Caco-2 (cell line): ENCODE measurements around the gene RAB11FIP2. TPM values are rescaled to one million over a fixed set of nuclear protein-coding genes. Genes with fewer than 3 reads are reported as not detected.

Experiments
- BruUV-seq: library from RNA; stranded (reverse); fragments of 400-500 nt; replicated peaks from 2 replicates; lab custom pipeline; 2021; lab: Mats Ljungman, UMichigan
- CTCF ChIA-PET: fragments of 300-600 bp; sonication (Branson Sonifier 250); formaldehyde crosslinking; loops from one replicate; lab custom pipeline; 2022; ENCODE audit warnings: antibody characterized with exemption; lab: Charles Lee
- POLR2A ChIA-PET: fragments of 300-600 bp; sonication (Branson Sonifier 250); formaldehyde crosslinking; loops from one replicate; lab custom pipeline; 2022; ENCODE audit warnings: antibody characterized with exemption; lab: Charles Lee
- DNase-seq, 2 experiments: peaks; one replicate each; pipeline versions ENCODE4 v3.0.0 to v3.0.0-alpha.2; 2020 to 2022
- H3K27me3 ChIP-seq: replicated peaks from 2 replicates; pipeline ENCODE4 v1.6.0; 2011; ENCODE audit warnings: low read length; ENCODE audit not compliant: control insufficient read depth, insufficient read depth
- H3K36me3 ChIP-seq: 2 replicates; pipeline ENCODE4 v1.5.1; 2011; ENCODE audit warnings: low read length; ENCODE audit not compliant: control insufficient read depth, insufficient read depth
- H3K4me1 ChIP-seq: fragments of 250-450 bp; sonication (Bioruptor Pico); 2 replicates; pipeline ENCODE4 v1.5.1; 2020; ENCODE audit warnings: mild to moderate bottlenecking
- H3K4me3 ChIP-seq: 2 replicates; pipeline ENCODE4 v1.5.1; 2011; ENCODE audit warnings: low read depth, mild to moderate bottlenecking, control low read depth, low read length
- H3K9me3 ChIP-seq: fragments of 250-450 bp; sonication (Bioruptor Pico); 2 replicates; pipeline ENCODE4 v1.5.1; 2020; ENCODE audit warnings: mild to moderate bottlenecking, moderate library complexity
- H3K27ac Mint-ChIP-seq: one replicate; pipeline ENCODE4 v1.8.0; 2022; ENCODE audit warnings: mixed read lengths; ENCODE audit not compliant: unreplicated experiment
- H3K27me3 Mint-ChIP-seq: one replicate; pipeline ENCODE4 v1.8.0; 2022; ENCODE audit warnings: mixed read lengths; ENCODE audit not compliant: insufficient read depth, unreplicated experiment
- H3K36me3 Mint-ChIP-seq: one replicate; pipeline ENCODE4 v1.8.0; 2022; ENCODE audit warnings: mild to moderate bottlenecking, mixed read lengths; ENCODE audit not compliant: insufficient read depth, unreplicated experiment
- H3K4me1 Mint-ChIP-seq: one replicate; pipeline ENCODE4 v1.8.0; 2022; ENCODE audit warnings: low read depth, mixed read lengths; ENCODE audit not compliant: unreplicated experiment
- H3K4me3 Mint-ChIP-seq: one replicate; pipeline ENCODE4 v1.8.0; 2022; ENCODE audit warnings: mild to moderate bottlenecking, moderate library complexity, mixed read lengths; ENCODE audit not compliant: unreplicated experiment
- H3K9me3 Mint-ChIP-seq: one replicate; pipeline ENCODE4 v1.8.0; 2022; ENCODE audit warnings: mixed read lengths; ENCODE audit not compliant: unreplicated experiment
- intact Hi-C: fragments of 100-400 bp; cut with micrococcal nuclease; formaldehyde crosslinking; loops from one replicate; pipeline ENCODE4 v1.10.0; 2022; ENCODE audit not compliant: unreplicated experiment
- total RNA-seq: library from RNA; stranded (reverse); gene quantifications from 2 replicates; pipeline ENCODE4 v1.2.3, GENCODE V29; 2022
- TF ChIP-seq, protein P1 (sequence below), 2 experiments: fragments of 200-600 bp in 1 of 2; IDR thresholded peaks; 1 replicate in 1 of 2; 2 replicates in 1 of 2; pipeline versions ENCODE4 v1.5.1 to v1.8.0; 2011 to 2022; ENCODE audit warnings: antibody characterized with exemption in 1 of 2, control low read depth in 1 of 2, inconsistent platforms in 1 of 2, low read depth in 1 of 2, low read length in 1 of 2, mild to moderate bottlenecking in 1 of 2, moderate library complexity in 1 of 2; ENCODE audit not compliant: insufficient read depth in 1 of 2, severe bottlenecking in 1 of 2, unreplicated experiment in 1 of 2

The RAB11FIP2 gene
- total RNA-seq, 1 experiment from 2014 or later: 25.7 TPM

DNA sequence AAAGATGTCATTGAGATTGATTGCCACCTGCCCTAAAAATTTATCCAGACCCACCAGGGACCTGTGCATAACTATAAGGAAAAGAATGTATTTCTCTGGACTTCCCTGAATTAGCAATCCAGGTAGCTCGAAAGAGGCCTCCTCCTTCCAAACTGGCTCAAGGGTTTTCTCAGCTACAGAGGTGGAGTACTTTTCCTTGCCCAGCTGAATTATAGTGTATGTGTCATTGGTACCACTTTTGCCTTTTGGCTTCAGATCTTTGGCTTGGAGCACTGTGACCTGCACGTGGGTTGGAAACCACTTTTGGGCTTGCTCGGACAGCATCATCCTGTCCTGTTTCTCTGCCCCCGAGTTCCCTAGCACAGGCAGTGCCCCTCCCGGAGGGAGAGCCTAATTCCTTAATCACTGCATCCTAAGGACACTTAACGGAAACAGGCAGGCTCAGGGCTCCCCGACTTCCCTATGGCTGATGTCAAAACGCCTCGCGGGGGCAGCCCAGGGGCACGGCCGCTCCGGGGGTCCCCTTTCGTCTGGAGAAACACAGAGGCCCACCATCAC, 825 bp downstream of the RAB11FIP2 start:
- Histone ChIP-seq H3K36me3 (no peaks in the 10 kb centered on the region), H3K4me1 (0 out of 2 replicates have a peak, but pooled peaks cover 6% of the 10 kb centered on the region), H3K27me3 (no peaks in the 10 kb centered on the region), H3K9me3 (no peaks in the 10 kb centered on the region), H3K4me3 (peak overlapping the region; percentile 89)
- Mint-ChIP-seq H3K4me3 (peak overlapping the region; percentile 77), H3K9me3 (no peaks in the 10 kb centered on the region), H3K27me3 (no peaks in the 10 kb centered on the region), H3K27ac (peak overlapping the region; percentile 81), H3K36me3 (peaks cover 5% of the 10 kb centered on the region), H3K4me1 (peaks cover 7% of the 10 kb centered on the region)
- intact Hi-C loops: loop anchor here (1.0 to 5.0 kb wide), 5 partner anchors 16 to 196 kb away; no protein-coding TSS in a partner anchor
- no TSS peak for BruUV-seq
- peak; percentile 37 to 41 for DNase-seq
- CTCF ChIA-PET: interaction anchor here (1.0 kb wide), 1 partner anchor 17 kb away, joined by 5 read pairs; no protein-coding TSS in a partner anchor
- POLR2A ChIA-PET: interaction anchor here (0.6 to 1.3 kb wide), 2 partner anchors 17 to 18 kb away, joined by 4 to 6 read pairs; no protein-coding TSS in a partner anchor
- TF ChIP-seq, protein P1, sequence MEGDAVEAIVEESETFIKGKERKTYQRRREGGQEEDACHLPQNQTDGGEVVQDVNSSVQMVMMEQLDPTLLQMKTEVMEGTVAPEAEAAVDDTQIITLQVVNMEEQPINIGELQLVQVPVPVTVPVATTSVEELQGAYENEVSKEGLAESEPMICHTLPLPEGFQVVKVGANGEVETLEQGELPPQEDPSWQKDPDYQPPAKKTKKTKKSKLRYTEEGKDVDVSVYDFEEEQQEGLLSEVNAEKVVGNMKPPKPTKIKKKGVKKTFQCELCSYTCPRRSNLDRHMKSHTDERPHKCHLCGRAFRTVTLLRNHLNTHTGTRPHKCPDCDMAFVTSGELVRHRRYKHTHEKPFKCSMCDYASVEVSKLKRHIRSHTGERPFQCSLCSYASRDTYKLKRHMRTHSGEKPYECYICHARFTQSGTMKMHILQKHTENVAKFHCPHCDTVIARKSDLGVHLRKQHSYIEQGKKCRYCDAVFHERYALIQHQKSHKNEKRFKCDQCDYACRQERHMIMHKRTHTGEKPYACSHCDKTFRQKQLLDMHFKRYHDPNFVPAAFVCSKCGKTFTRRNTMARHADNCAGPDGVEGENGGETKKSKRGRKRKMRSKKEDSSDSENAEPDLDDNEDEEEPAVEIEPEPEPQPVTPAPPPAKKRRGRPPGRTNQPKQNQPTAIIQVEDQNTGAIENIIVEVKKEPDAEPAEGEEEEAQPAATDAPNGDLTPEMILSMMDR (IDR thresholded peaks at IDR 0.05; ENCODE audit: insufficient read depth in 1 of 2, low read depth in 1 of 2, low read length in 1 of 2, severe bottlenecking in 1 of 2, unreplicated experiment in 1 of 2): no peak

DNA sequence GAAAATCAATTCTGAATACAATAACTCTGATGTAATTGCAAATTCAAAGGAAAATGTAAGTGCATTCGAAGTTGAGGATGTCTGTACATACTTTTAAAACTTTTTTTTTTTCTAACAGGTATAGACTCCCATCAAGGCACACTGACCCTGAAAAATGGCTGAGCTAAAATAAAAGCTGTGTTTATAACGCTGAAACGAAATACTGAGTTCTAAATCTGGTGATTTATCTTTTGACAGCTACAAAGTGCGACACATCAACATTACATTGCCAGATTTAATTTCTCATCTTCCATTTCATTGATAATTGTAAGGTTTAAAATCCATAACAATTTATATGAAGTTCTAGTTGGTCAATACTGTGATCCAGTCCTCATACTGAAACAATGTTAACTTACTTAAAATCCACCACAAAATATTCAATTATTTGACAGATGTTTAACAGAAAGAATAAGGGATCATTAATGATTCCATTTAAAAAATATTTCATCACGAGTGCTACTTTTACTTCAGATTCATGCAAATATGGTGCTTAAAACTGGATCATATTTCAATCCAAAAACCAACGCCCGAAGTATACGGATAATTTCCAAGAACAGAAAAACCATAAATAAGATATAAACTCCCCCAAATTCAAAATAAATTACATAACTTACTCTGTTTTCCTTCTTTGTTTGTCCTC, 1.4 kb downstream of the RAB11FIP2 start:
- Mint-ChIP-seq H3K4me3 (peak overlapping the region; percentile 77), H3K36me3 (peaks cover 5% of the 10 kb centered on the region), H3K9me3 (no peaks in the 10 kb centered on the region), H3K27ac (peak overlapping the region; percentile 81), H3K27me3 (no peaks in the 10 kb centered on the region), H3K4me1 (peaks cover 7% of the 10 kb centered on the region)
- DNase-seq: no peak
- ChIA-PET POLR2A (interaction anchor here (1.3 kb wide), 1 partner anchor 18 kb away, joined by 4 read pairs; no protein-coding TSS in a partner anchor), CTCF (no interaction called here)
- BruUV-seq: TSS peak; percentile 30
- Histone ChIP-seq H3K36me3 (no peaks in the 10 kb centered on the region), H3K4me3 (peak overlapping the region; percentile 89), H3K27me3 (no peaks in the 10 kb centered on the region), H3K4me1 (0 out of 2 replicates have a peak, but pooled peaks cover 6% of the 10 kb centered on the region), H3K9me3 (no peaks in the 10 kb centered on the region)
- intact Hi-C loops: loop anchor here (5.0 kb wide), 2 partner anchors 107 to 197 kb away; no protein-coding TSS in a partner anchor
- TF ChIP-seq, protein P1 (IDR thresholded peaks at IDR 0.05; ENCODE audit: insufficient read depth in 1 of 2, low read depth in 1 of 2, low read length in 1 of 2, severe bottlenecking in 1 of 2, unreplicated experiment in 1 of 2): no peak

DNA sequence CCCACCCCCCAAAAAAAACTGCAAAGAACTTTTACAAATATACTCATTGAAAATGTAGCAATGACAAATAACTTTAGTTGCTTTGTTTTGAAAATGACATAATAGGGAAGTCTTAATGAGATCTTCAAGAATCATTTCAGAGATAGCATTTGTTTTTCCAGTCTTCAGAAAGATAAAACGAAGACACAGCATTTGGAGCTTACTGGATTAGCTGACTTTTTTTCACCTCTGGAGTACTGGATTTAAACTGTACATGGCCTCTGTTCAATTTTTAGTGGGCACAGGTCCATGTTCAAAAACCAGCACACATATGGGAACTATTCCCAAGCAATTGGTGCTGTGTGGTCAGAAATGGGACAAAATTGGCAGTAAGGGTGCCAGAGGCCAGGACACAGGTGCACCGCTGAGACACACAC, 3.9 kb downstream of the RAB11FIP2 start:
- no peaks in the 10 kb centered on the region for H3K9me3 Mint-ChIP-seq
- peaks cover 12% of the 10 kb centered on the region for H3K36me3 Mint-ChIP-seq
- H3K27me3 Mint-ChIP-seq: no peaks in the 10 kb centered on the region
- ChIA-PET CTCF (no interaction called here), POLR2A (no interaction called here)
- Histone ChIP-seq H3K4me3 (no peak overlapping the region), H3K36me3 (no peaks in the 10 kb centered on the region), H3K27me3 (no peaks in the 10 kb centered on the region), H3K9me3 (no peaks in the 10 kb centered on the region), H3K4me1 (0 out of 2 replicates have a peak, but pooled peaks cover 6% of the 10 kb centered on the region)
- no peak overlapping the region for H3K4me3 Mint-ChIP-seq
- H3K4me1 Mint-ChIP-seq: peaks cover 7% of the 10 kb centered on the region
- BruUV-seq: no TSS peak
- TF ChIP-seq, protein P1 (IDR thresholded peaks at IDR 0.05; ENCODE audit: insufficient read depth in 1 of 2, low read depth in 1 of 2, low read length in 1 of 2, severe bottlenecking in 1 of 2, unreplicated experiment in 1 of 2): no peak
- H3K27ac Mint-ChIP-seq: no peak overlapping the region
- intact Hi-C loops: no loop called here
- DNase-seq: no peak
